ENCODE results near the gene BLOC1S3. TPM values are rescaled to one million over a fixed set of nuclear protein-coding genes. Genes with fewer than 3 reads are reported as not detected.

Gene BLOC1S3
- total RNA-seq, 2 donors from 2014 or later, result 10.4 to 15.9 TPM

DNA sequence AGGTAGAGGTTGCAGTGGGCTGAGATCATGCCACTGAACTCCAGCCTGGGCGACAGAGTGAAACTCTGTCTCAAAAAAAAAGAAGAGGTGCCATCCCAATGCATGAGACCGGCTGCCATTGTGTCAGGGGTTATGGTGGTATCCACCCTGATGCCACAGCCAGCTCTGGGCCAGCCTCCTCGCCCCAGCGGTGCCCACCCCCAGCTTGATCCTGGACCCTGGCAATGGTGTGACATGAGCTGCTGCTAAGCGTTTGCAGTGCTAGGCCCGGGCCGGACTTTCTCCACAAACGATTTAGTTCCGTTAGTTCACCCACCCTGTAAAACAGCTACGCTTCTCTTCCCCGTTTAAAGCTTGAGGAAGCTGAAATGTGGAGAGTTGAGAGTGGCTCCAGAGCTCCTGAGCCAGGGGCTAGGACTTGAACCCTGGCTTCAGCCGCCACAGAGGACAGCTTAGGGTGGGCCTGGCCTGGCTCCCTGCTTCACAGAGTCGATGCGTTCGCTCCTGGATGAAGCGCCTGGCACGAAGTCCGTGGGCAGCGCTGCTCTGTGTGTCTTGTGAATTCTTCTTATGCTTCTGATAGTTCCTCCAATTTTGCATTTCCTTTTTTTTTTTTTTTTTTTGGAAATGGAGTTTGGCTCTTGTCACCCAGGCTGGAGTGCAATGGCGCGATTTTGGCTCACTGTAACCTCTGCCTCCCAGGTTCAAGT, 43.3 kb upstream of the BLOC1S3 start:
- intact Hi-C loops (cut with DNase I), result no loop called here
- Histone ChIP-seq H3K36me3 (no peaks in the 10 kb centered on the region), H3K4me3 (no peak overlapping the region), H3K9ac (ENCODE audit: low read depth in 2 of 2, low read length in 2 of 2) (no peak overlapping the region), H3K27ac (no peak overlapping the region), H3K9me3 (no peaks in the 10 kb centered on the region), H3K4me1 (no peaks in the 10 kb centered on the region), H3K27me3 (no peaks in the 10 kb centered on the region)
- DNase-seq, result no peak
- TF ChIP-seq CTCF (IDR thresholded peaks at IDR 0.05), result no peak

GRCh38 chr19:45136507-45137178, 41.9 kb upstream of the BLOC1S3 start:
- no peaks in the 10 kb centered on the region for H3K36me3 ChIP-seq
- intact Hi-C loops (cut with DNase I), result no loop called here
- no peaks in the 10 kb centered on the region for H3K9me3 ChIP-seq
- no peak overlapping the region for H3K27ac ChIP-seq
- H3K4me3 ChIP-seq, result no peak overlapping the region
- no peaks in the 10 kb centered on the region for H3K4me1 ChIP-seq
- DNase-seq, result no peak
- TF ChIP-seq CTCF (IDR thresholded peaks at IDR 0.05), result no peak
- H3K9ac ChIP-seq (ENCODE audit: low read depth in 2 of 2, low read length in 2 of 2), result no peak overlapping the region
- H3K27me3 ChIP-seq, result no peaks in the 10 kb centered on the region

DNA sequence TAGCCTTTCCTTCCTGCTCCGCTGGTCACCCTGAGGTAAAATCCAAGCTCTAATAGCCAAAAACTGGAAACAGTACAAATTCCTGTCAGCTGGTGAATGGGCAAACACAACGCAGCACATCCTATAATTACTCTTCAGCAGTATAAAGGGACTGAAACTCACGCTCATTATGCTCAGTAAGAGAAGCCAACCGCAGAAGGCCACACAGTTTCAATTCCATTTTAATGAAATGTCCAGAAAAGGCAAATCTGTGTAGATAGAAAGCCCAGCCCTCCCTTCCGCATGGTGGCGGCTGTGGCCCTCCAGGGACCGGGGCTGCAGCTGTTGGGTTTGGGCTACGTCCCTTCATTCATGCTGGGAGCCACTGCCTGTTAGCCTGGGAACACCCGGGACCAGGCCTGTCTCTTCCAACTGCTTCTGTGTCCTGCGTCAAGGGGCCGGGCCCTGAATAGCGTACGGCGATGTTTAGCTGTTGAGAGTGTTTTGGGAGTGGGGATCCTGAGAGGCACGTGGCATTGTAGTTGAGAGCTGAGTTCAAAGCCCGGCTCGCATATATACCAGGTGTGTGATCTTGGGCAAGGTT, 41.3 kb upstream of the BLOC1S3 start:
- no peak for DNase-seq
- no peaks in the 10 kb centered on the region for H3K36me3 ChIP-seq
- TF ChIP-seq CTCF (IDR thresholded peaks at IDR 0.05), result no peak
- H3K27ac ChIP-seq, result no peak overlapping the region
- intact Hi-C loops (cut with DNase I), result no loop called here
- no peaks in the 10 kb centered on the region for H3K4me1 ChIP-seq
- no peak overlapping the region for H3K4me3 ChIP-seq
- peak overlapping the region in 1 of 2 donors; percentile 16 for H3K9ac ChIP-seq (ENCODE audit: low read depth in 2 of 2, low read length in 2 of 2)
- H3K9me3 ChIP-seq, result no peaks in the 10 kb centered on the region
- H3K27me3 ChIP-seq, result no peaks in the 10 kb centered on the region

- TF ChIP-seq CTCF (IDR thresholded peaks at IDR 0.05), result no peak
- Histone ChIP-seq H3K27ac (no peak overlapping the region), H3K9ac (ENCODE audit: low read depth in 2 of 2, low read length in 2 of 2) (no peak overlapping the region), H3K9me3 (no peaks in the 10 kb centered on the region), H3K36me3 (no peaks in the 10 kb centered on the region), H3K4me1 (no peaks in the 10 kb centered on the region), H3K4me3 (no peak overlapping the region), H3K27me3 (no peaks in the 10 kb centered on the region)
- no peak for DNase-seq
- intact Hi-C loops (cut with DNase I), result no loop called here
These were observed 40.3 kb upstream of the BLOC1S3 start for GRCh38 chr19:45138303-45138751.

GRCh38 chr19:45139286-45140143, 39.1 kb upstream of the BLOC1S3 start:
- no peak for DNase-seq
- H3K9me3 ChIP-seq, result no peaks in the 10 kb centered on the region
- H3K4me1 ChIP-seq, result no peaks in the 10 kb centered on the region
- no peak overlapping the region for H3K27ac ChIP-seq
- H3K36me3 ChIP-seq, result no peaks in the 10 kb centered on the region
- no peaks in the 10 kb centered on the region for H3K27me3 ChIP-seq
- H3K4me3 ChIP-seq, result no peak overlapping the region
- TF ChIP-seq CTCF (IDR thresholded peaks at IDR 0.05), result no peak
- no peak overlapping the region for H3K9ac ChIP-seq (ENCODE audit: low read depth in 2 of 2, low read length in 2 of 2)
- intact Hi-C loops (cut with DNase I), result no loop called here

Data from colonic mucosa (tissue), 4 donors.